Osteoblast (primary cell): ENCODE results near the gene CRTC3. TPM values are rescaled to one million over a fixed set of nuclear protein-coding genes. Genes with fewer than 3 reads are reported as not detected.
"Not testable (repeated sequence)": the region's sequence is repeated elsewhere in the genome, so short reads cannot be mapped to it uniquely, and the experiment has no call there.

Experiments used
- DNase-seq: peaks from one replicate; pipeline ENCODE4 v3.0.0; 2011; ENCODE audit warnings: low spot score, mixed read lengths; ENCODE audit not compliant: insufficient read length; ENCODE audit errors: missing footprints
- H2AFZ ChIP-seq: 2 replicates; pipeline ENCODE4 v1.6.0; 2011; ENCODE audit warnings: mild to moderate bottlenecking, low read length
- H3K27ac ChIP-seq: 2 replicates; pipeline ENCODE4 v1.5.1; 2011; ENCODE audit warnings: mild to moderate bottlenecking, low read depth, low read length, moderate library complexity
- H3K27me3 ChIP-seq: 2 replicates; pipeline ENCODE4 v1.6.0; 2012; ENCODE audit warnings: mild to moderate bottlenecking, control low read depth, inconsistent platforms, low read length, moderate library complexity; ENCODE audit not compliant: insufficient read depth
- H3K36me3 ChIP-seq: 2 replicates; pipeline ENCODE4 v1.5.1; 2011; ENCODE audit warnings: mild to moderate bottlenecking, low read length, control low read depth, moderate library complexity; ENCODE audit not compliant: insufficient read depth
- H3K4me1 ChIP-seq: 2 replicates; pipeline ENCODE4 v1.5.1; 2011; ENCODE audit warnings: mild to moderate bottlenecking, low read length, control low read depth, moderate library complexity; ENCODE audit not compliant: insufficient read depth
- H3K4me2 ChIP-seq: 2 replicates; pipeline ENCODE4 v1.6.0; 2011; ENCODE audit warnings: mild to moderate bottlenecking, low read length; ENCODE audit not compliant: insufficient read depth
- H3K4me3 ChIP-seq: fragments of 200-600 bp; sonication (generic); 3 replicates; pipeline ENCODE4 v1.5.1; 2012; ENCODE audit warnings: mild to moderate bottlenecking, low read length, inconsistent platforms; ENCODE audit not compliant: insufficient read depth
- H3K79me2 ChIP-seq: 2 replicates; pipeline ENCODE4 v1.6.0; 2012; ENCODE audit warnings: mild to moderate bottlenecking, low read length, control low read depth, inconsistent platforms; ENCODE audit not compliant: insufficient read depth
- H3K9me3 ChIP-seq: 2 replicates; pipeline ENCODE4 v1.5.1; 2011; ENCODE audit warnings: low read depth, low read length, control low read depth
- H4K20me1 ChIP-seq: 2 replicates; pipeline ENCODE4 v1.6.0; 2012; ENCODE audit warnings: mild to moderate bottlenecking, low read length, control low read depth; ENCODE audit not compliant: insufficient read depth
- total RNA-seq: library from RNA; depleted of rRNA; stranded (reverse); fragments of >200 nt; gene quantifications from 2 replicates; pipeline ENCODE4 v1.2.3, GENCODE V29; 2012
- TF ChIP-seq, protein P1 (sequence below): IDR thresholded peaks from 2 replicates; pipeline ENCODE4 v1.5.1; 2011; ENCODE audit warnings: mild to moderate bottlenecking, low read depth, low read length, moderate library complexity; ENCODE audit errors: extremely low read depth

Gene CRTC3
- total RNA-seq, 1 donor, result 25.0 TPM

DNA sequence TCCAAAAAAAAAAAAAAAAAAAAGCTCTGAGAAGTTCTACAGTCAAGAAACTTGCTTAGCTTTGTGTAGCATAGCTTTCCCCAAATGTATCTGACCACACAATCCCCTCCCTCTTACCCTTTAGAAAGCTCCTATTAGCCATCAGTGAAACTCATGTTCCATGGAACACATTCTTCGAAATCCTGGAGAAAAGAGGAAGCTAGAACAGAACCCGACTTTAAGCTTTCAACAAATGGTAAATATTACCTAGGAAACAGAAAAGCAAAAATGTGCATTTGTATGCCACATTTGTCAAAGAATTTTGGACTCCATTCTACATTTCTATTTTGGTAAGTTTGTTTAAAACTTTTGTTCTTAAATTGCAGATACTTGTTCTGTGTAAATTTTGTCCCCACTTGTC lies 17.4 kb upstream of the CRTC3 start:
- Histone ChIP-seq H3K9me3 (no peaks in the 10 kb centered on the region), H3K79me2 (no peaks in the 10 kb centered on the region), H3K4me3 (no peak overlapping the region), H2AFZ (no peak overlapping the region), H3K27ac (no peak overlapping the region), H3K4me2 (no peak overlapping the region), H3K27me3 (no peaks in the 10 kb centered on the region), H4K20me1 (no peaks in the 10 kb centered on the region), H3K4me1 (no peaks in the 10 kb centered on the region), H3K36me3 (no peaks in the 10 kb centered on the region)
- DNase-seq, result no peak
- TF ChIP-seq, protein P1, sequence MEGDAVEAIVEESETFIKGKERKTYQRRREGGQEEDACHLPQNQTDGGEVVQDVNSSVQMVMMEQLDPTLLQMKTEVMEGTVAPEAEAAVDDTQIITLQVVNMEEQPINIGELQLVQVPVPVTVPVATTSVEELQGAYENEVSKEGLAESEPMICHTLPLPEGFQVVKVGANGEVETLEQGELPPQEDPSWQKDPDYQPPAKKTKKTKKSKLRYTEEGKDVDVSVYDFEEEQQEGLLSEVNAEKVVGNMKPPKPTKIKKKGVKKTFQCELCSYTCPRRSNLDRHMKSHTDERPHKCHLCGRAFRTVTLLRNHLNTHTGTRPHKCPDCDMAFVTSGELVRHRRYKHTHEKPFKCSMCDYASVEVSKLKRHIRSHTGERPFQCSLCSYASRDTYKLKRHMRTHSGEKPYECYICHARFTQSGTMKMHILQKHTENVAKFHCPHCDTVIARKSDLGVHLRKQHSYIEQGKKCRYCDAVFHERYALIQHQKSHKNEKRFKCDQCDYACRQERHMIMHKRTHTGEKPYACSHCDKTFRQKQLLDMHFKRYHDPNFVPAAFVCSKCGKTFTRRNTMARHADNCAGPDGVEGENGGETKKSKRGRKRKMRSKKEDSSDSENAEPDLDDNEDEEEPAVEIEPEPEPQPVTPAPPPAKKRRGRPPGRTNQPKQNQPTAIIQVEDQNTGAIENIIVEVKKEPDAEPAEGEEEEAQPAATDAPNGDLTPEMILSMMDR, result no peak

DNA sequence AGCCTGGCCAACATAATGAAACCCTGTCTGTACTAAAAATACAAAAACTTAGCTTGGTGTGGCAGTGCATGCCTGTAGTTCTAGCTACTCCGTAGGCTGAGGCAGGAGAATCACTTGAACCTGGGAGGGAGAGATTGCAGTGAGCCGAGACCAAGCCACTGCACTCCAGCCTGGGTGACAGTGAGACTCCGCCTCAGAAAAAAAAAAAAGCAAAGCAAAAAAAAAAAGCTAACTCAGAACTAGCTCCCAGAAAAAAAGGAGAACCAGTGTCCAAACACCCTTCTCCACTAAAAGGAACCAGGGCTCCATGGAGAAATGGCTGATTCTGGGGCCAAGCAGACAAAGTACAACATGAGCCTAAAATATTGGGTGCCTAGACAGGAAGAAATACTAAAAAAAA lies 16.7 kb upstream of the CRTC3 start:
- no peak overlapping the region for H3K4me3 ChIP-seq
- TF ChIP-seq, protein P1, result no peak
- H3K27me3 ChIP-seq, result no peaks in the 10 kb centered on the region
- no peaks in the 10 kb centered on the region for H3K36me3 ChIP-seq
- H3K4me2 ChIP-seq, result no peak overlapping the region
- no peak for DNase-seq
- H3K27ac ChIP-seq, result no peak overlapping the region
- H2AFZ ChIP-seq, result no peak overlapping the region
- no peaks in the 10 kb centered on the region for H3K4me1 ChIP-seq
- no peaks in the 10 kb centered on the region for H3K9me3 ChIP-seq
- H3K79me2 ChIP-seq, result no peaks in the 10 kb centered on the region
- no peaks in the 10 kb centered on the region for H4K20me1 ChIP-seq

DNA sequence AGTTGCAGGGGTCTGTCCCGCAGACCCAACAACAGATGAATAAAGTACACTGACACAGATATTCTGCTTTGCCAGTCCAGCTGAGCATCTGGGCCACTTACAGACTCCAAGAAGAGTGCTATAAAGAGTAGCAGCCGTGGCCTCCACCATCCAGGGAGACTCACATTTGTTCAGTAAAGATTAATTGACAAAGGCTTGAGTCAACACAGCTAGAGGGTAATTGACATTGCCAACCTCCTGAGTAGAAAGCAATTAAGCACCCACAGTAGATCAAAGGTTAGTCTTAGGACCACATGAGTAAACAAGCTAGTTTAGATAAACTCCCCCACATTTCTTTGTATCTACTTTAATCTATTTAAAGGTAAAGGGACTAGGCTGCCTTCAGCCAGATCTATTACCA lies 16.3 kb upstream of the CRTC3 start:
- Histone ChIP-seq H3K27me3 (no peaks in the 10 kb centered on the region), H3K79me2 (no peaks in the 10 kb centered on the region)
- TF ChIP-seq, protein P1, result no peak

GRCh38 chr15:90513893-90514292 lies 15.8 kb upstream of the CRTC3 start:
- H3K27me3 ChIP-seq, H3K27ac ChIP-seq, H4K20me1 ChIP-seq, H3K9me3 ChIP-seq, H3K79me2 ChIP-seq, H3K4me3 ChIP-seq, H3K4me2 ChIP-seq, DNase-seq, H2AFZ ChIP-seq, H3K36me3 ChIP-seq, H3K4me1 ChIP-seq: not testable (repeated sequence)

More for the DNA sequence above, 16.3 kb upstream of the CRTC3 start:
- H3K9me3 ChIP-seq, result no peaks in the 10 kb centered on the region
- H3K4me2 ChIP-seq, result no peak overlapping the region
- no peak overlapping the region for H3K27ac ChIP-seq
- H3K36me3 ChIP-seq, result no peaks in the 10 kb centered on the region
- DNase-seq, result no peak
- H3K4me3 ChIP-seq, result no peak overlapping the region
- no peak overlapping the region for H2AFZ ChIP-seq
- H3K4me1 ChIP-seq, result no peaks in the 10 kb centered on the region
- no peaks in the 10 kb centered on the region for H4K20me1 ChIP-seq
